Keratinocyte (primary cell): ENCODE data around the gene CLRN2. TPM values are rescaled to one million over a fixed set of nuclear protein-coding genes. Genes with fewer than 3 reads are reported as not detected.

Source experiments
- DNase-seq: peaks from one replicate; pipeline ENCODE4 v3.0.0-alpha.2; 2011; ENCODE audit warnings: low read depth, missing footprints, low spot score
- FAIRE-seq: peaks from 2 replicates; lab custom pipeline; 2011; peaks lifted over from hg19 to GRCh38; lab: Jason Lieb, UNC
- H2AFZ ChIP-seq: 2 replicates; pipeline ENCODE4 v1.6.0; 2012; ENCODE audit warnings: low read length, control low read depth, inconsistent platforms; ENCODE audit not compliant: control insufficient read depth
- H3K27ac ChIP-seq: 2 replicates; pipeline ENCODE4 v1.5.1; 2011; ENCODE audit warnings: low read length; ENCODE audit not compliant: control insufficient read depth, insufficient read depth
- H3K27me3 ChIP-seq: 3 replicates; pipeline ENCODE4 v1.6.0; 2011; ENCODE audit warnings: low read length; ENCODE audit not compliant: control insufficient read depth, insufficient read depth; ENCODE audit errors: extremely low read depth
- H3K36me3 ChIP-seq, 2 experiments: 2 replicates in 1 of 2; 3 replicates in 1 of 2; pipeline ENCODE4 v1.5.1; 2011; ENCODE audit warnings: low read length in 2 of 2, mild to moderate bottlenecking in 1 of 2; ENCODE audit not compliant: control insufficient read depth in 2 of 2, insufficient read depth in 2 of 2; ENCODE audit errors: extremely low read depth in 1 of 2
- H3K4me1 ChIP-seq: 3 replicates; pipeline ENCODE4 v1.5.1; 2011; ENCODE audit warnings: low read length; ENCODE audit not compliant: control insufficient read depth, insufficient read depth; ENCODE audit errors: extremely low read depth
- H3K4me2 ChIP-seq: 3 replicates; pipeline ENCODE4 v1.6.0; 2011; ENCODE audit warnings: low read depth, low read length; ENCODE audit not compliant: control insufficient read depth, insufficient read depth; ENCODE audit errors: extremely low read depth
- H3K4me3 ChIP-seq, 3 experiments: fragments of 200-600 bp in 1 of 3; sonication (generic) in 1 of 3; 2 replicates in 2 of 3; 3 replicates in 1 of 3; pipeline ENCODE4 v1.5.1; 2011 to 2016; ENCODE audit warnings: low read length in 3 of 3, mild to moderate bottlenecking in 3 of 3, control low read depth in 2 of 3, inconsistent platforms in 1 of 3, low read depth in 1 of 3, mixed read lengths in 1 of 3, mixed run types in 1 of 3, moderate library complexity in 1 of 3; ENCODE audit not compliant: control insufficient read depth in 2 of 3, insufficient read depth in 2 of 3; ENCODE audit errors: extremely low read depth in 1 of 3
- H3K79me2 ChIP-seq: 2 replicates; pipeline ENCODE4 v1.6.0; 2012; ENCODE audit warnings: low read length; ENCODE audit not compliant: control insufficient read depth, insufficient read depth
- H3K9ac ChIP-seq: 3 replicates; pipeline ENCODE4 v1.6.0; 2011; ENCODE audit warnings: low read length; ENCODE audit not compliant: control insufficient read depth, insufficient read depth; ENCODE audit errors: extremely low read depth
- H3K9me1 ChIP-seq: 3 replicates; pipeline ENCODE4 v1.6.0; 2011; ENCODE audit warnings: low read length; ENCODE audit not compliant: control insufficient read depth, insufficient read depth; ENCODE audit errors: extremely low read depth
- H3K9me3 ChIP-seq: 2 replicates; pipeline ENCODE4 v1.5.1; 2012; ENCODE audit warnings: low read depth, low read length; ENCODE audit not compliant: control insufficient read depth
- H4K20me1 ChIP-seq: 3 replicates; pipeline ENCODE4 v1.6.0; 2011; ENCODE audit warnings: low read length; ENCODE audit not compliant: control insufficient read depth, insufficient read depth; ENCODE audit errors: extremely low read depth
- CTCF ChIP-seq, 3 experiments: IDR thresholded peaks in 1 of 3; conservative IDR thresholded peaks in 1 of 3; optimal IDR thresholded peaks in 1 of 3; 2 replicates in 2 of 3; 3 replicates in 1 of 3; pipeline versions ENCODE3 to v1.5.1; 2011; ENCODE audit warnings: low read length in 3 of 3, mild to moderate bottlenecking in 3 of 3, moderate library complexity in 2 of 3, control low read depth in 1 of 3, inconsistent platforms in 1 of 3; ENCODE audit not compliant: insufficient read depth in 2 of 3; ENCODE audit errors: extremely low read depth in 1 of 3
- EZH2 ChIP-seq: IDR thresholded peaks from one replicate; pipeline ENCODE4 v1.6.1; 2012; ENCODE audit warnings: inconsistent platforms, mild to moderate bottlenecking, low read length, moderate library complexity
- dilution Hi-C: fragments of 300-500 bp; cut with MboI; formaldehyde crosslinking; loops from one replicate; pipeline ENCODE4 v1.7.0; 2020; ENCODE audit warnings: low sequenced_read_pairs; ENCODE audit not compliant: extremely low pct_ligation_motif_present
- polyA plus RNA-seq, 5 experiments: library from polyadenylated mRNA; depleted of rRNA in 3 of 5; stranded (reverse) in 3 of 5; stranded (forward) in 1 of 5; unstranded in 1 of 5; fragments of >200 nt; gene quantifications; 1 replicate in 1 of 5; 2 replicates in 3 of 5; 3 replicates in 1 of 5; pipeline versions ENCODE4 v1.2.1 to v1.2.3, GENCODE V29; 2011 to 2012; ENCODE audit warnings: missing spikeins in 2 of 5, low read depth in 1 of 5, low replicate concordance in 1 of 5

The CLRN2 gene
- polyA plus RNA-seq, 1 donor (not counting 4 experiments of a cell fraction or from before 2014, with no cell fraction given) = not detected

- Histone ChIP-seq H4K20me1 (no peaks in the 10 kb centered on the region), H2AFZ (no peak overlapping the region), H3K36me3 (no peaks in the 10 kb centered on the region), H3K4me2 (no peak overlapping the region), H3K27ac (no peak overlapping the region), H3K9ac (no peak overlapping the region), H3K79me2 (no peaks in the 10 kb centered on the region), H3K27me3 (no peaks in the 10 kb centered on the region), H3K4me1 (peaks cover 4% of the 10 kb centered on the region), H3K9me3 (no peaks in the 10 kb centered on the region), H3K4me3 (no peak overlapping the region), H3K9me1 (no peaks in the 10 kb centered on the region)
- no peak for FAIRE-seq
- TF ChIP-seq CTCF (optimal IDR thresholded peaks at IDR 0.05 in 1 of 3, IDR thresholded peaks at IDR 0.05 in 1 of 3, conservative IDR thresholded peaks at IDR 0.05 in 1 of 3; ENCODE audit: extremely low read depth in 1 of 3, insufficient read depth in 2 of 3, low read length in 3 of 3) (peak in 1 of 3 experiments; percentile 11), EZH2 (no peak)
- DNase-seq = no peak
- dilution Hi-C loops = no loop called here
These were observed 47.2 kb downstream of the CLRN2 start for GRCh38 chr4:17562157-17562556.

GRCh38 chr4:17565846-17566245 is 50.9 kb downstream of the CLRN2 start:
- no peaks in the 10 kb centered on the region for H4K20me1 ChIP-seq
- no peak overlapping the region for H3K9ac ChIP-seq
- H3K36me3 ChIP-seq = no peaks in the 10 kb centered on the region
- no peaks in the 10 kb centered on the region for H3K9me1 ChIP-seq
- H3K27me3 ChIP-seq = no peaks in the 10 kb centered on the region
- no peak for TF ChIP-seq EZH2
- no peak overlapping the region for H2AFZ ChIP-seq
- peaks cover 4% of the 10 kb centered on the region for H3K4me1 ChIP-seq
- no peaks in the 10 kb centered on the region for H3K79me2 ChIP-seq
- H3K4me3 ChIP-seq = no peak overlapping the region
- no peak for DNase-seq
- H3K4me2 ChIP-seq = no peak overlapping the region
- FAIRE-seq = no peak
- dilution Hi-C loops = no loop called here
- H3K9me3 ChIP-seq = no peaks in the 10 kb centered on the region
- no peak overlapping the region for H3K27ac ChIP-seq

- no peaks in the 10 kb centered on the region for H3K36me3 ChIP-seq
- no peak overlapping the region for H3K4me3 ChIP-seq
- H3K27me3 ChIP-seq = no peaks in the 10 kb centered on the region
- no peaks in the 10 kb centered on the region for H4K20me1 ChIP-seq
- no peaks in the 10 kb centered on the region for H3K4me1 ChIP-seq
- no peaks in the 10 kb centered on the region for H3K9me3 ChIP-seq
- no peak overlapping the region for H3K4me2 ChIP-seq
- H2AFZ ChIP-seq = no peak overlapping the region
- TF ChIP-seq EZH2 (no peak), CTCF (optimal IDR thresholded peaks at IDR 0.05 in 1 of 3, IDR thresholded peaks at IDR 0.05 in 1 of 3, conservative IDR thresholded peaks at IDR 0.05 in 1 of 3; ENCODE audit: extremely low read depth in 1 of 3, insufficient read depth in 2 of 3, low read length in 3 of 3) (no peak)
- no peaks in the 10 kb centered on the region for H3K79me2 ChIP-seq
- no peak overlapping the region for H3K27ac ChIP-seq
- dilution Hi-C loops = no loop called here
- H3K9me1 ChIP-seq = no peaks in the 10 kb centered on the region
- no peak for DNase-seq
- H3K9ac ChIP-seq = no peak overlapping the region
- no peak for FAIRE-seq
These were observed 52.3 kb downstream of the CLRN2 start for GRCh38 chr4:17567271-17567670.
